HEK293 (cell line): Measurements from ENCODE around the gene HDGF.

Experiments used
- KLF16 ChIP-seq: fragments of 450-650 bp; formaldehyde crosslinking; IDR thresholded peaks from 2 replicates; pipeline ENCODE4 v1.5.1; 2017; ENCODE audit warnings: missing biosample characterization, missing genetic modification characterization
- KLF7 ChIP-seq: fragments of 450-650 bp; formaldehyde crosslinking; IDR thresholded peaks from 2 replicates; pipeline ENCODE4 v1.5.1; 2016; ENCODE audit warnings: missing biosample characterization, missing genetic modification characterization, borderline replicate concordance
- KLF9 ChIP-seq: fragments of 450-650 bp; formaldehyde crosslinking; IDR thresholded peaks from 2 replicates; pipeline ENCODE4 v1.5.1; 2016; ENCODE audit warnings: missing biosample characterization, missing genetic modification characterization, low read depth
- MYNN ChIP-seq: fragments of 450-650 bp; formaldehyde crosslinking; IDR thresholded peaks from 2 replicates; pipeline ENCODE4 v1.5.1; 2016; ENCODE audit warnings: missing biosample characterization, missing genetic modification characterization, borderline replicate concordance
- TCF7L2 ChIP-seq: IDR thresholded peaks from 2 replicates; pipeline ENCODE4 v1.6.1; 2011; ENCODE audit warnings: low read depth, mild to moderate bottlenecking, inconsistent platforms, low read length, moderate library complexity, borderline replicate concordance
- ZBTB17 ChIP-seq: fragments of 450-650 bp; formaldehyde crosslinking; IDR thresholded peaks from 2 replicates; pipeline ENCODE4 v1.5.1; 2016; ENCODE audit warnings: missing biosample characterization, missing genetic modification characterization
- ZBTB20 ChIP-seq: fragments of 450-650 bp; formaldehyde crosslinking; IDR thresholded peaks from 2 replicates; pipeline ENCODE4 v1.5.1; 2016; ENCODE audit warnings: missing biosample characterization, missing genetic modification characterization
- ZNF10 ChIP-seq: fragments of 450-650 bp; formaldehyde crosslinking; IDR thresholded peaks from 2 replicates; pipeline ENCODE4 v1.5.1; 2017; ENCODE audit warnings: missing biosample characterization, missing genetic modification characterization
- ZNF112 ChIP-seq: fragments of 450-650 bp; formaldehyde crosslinking; IDR thresholded peaks from 2 replicates; pipeline ENCODE4 v1.5.0; 2017; ENCODE audit warnings: missing biosample characterization, missing genetic modification characterization
- ZNF202 ChIP-seq: fragments of 450-650 bp; formaldehyde crosslinking; IDR thresholded peaks from 2 replicates; pipeline ENCODE4 v1.5.1; 2016; ENCODE audit warnings: missing biosample characterization, missing genetic modification characterization, borderline replicate concordance
- ZNF391 ChIP-seq: fragments of 450-650 bp; formaldehyde crosslinking; IDR thresholded peaks from 2 replicates; pipeline ENCODE4 v1.5.1; 2016; ENCODE audit warnings: low read depth, missing biosample characterization, missing genetic modification characterization, borderline replicate concordance
- ZNF777 ChIP-seq: fragments of 450-650 bp; formaldehyde crosslinking; IDR thresholded peaks from 2 replicates; pipeline ENCODE4 v1.5.1; 2017; ENCODE audit warnings: missing biosample characterization, missing genetic modification characterization, borderline replicate concordance
- ZNF785 ChIP-seq: fragments of 450-650 bp; formaldehyde crosslinking; IDR thresholded peaks from 2 replicates; pipeline ENCODE4 v1.5.1; 2016; ENCODE audit warnings: missing biosample characterization, missing genetic modification characterization
- ZSCAN30 ChIP-seq: fragments of 450-650 bp; IDR thresholded peaks from 2 replicates; pipeline ENCODE4 v1.5.1; 2018; ENCODE audit warnings: missing biosample characterization, mild to moderate bottlenecking, missing genetic modification characterization, moderate library complexity
- ZXDB ChIP-seq: fragments of 450-650 bp; formaldehyde crosslinking; IDR thresholded peaks from 2 replicates; pipeline ENCODE4 v1.5.1; 2016; ENCODE audit warnings: missing biosample characterization, missing genetic modification characterization
- TF ChIP-seq, protein P1 (sequence below): fragments of 450-650 bp; IDR thresholded peaks from 2 replicates; pipeline ENCODE4 v1.5.1; 2018; ENCODE audit warnings: missing biosample characterization, mild to moderate bottlenecking, missing genetic modification characterization
- TF ChIP-seq, protein P2 (sequence below): fragments of 450-650 bp; formaldehyde crosslinking; IDR thresholded peaks from 2 replicates; pipeline ENCODE4 v1.5.1; 2016; ENCODE audit warnings: missing biosample characterization, missing genetic modification characterization
- TF ChIP-seq, protein P3 (sequence below): fragments of 450-650 bp; formaldehyde crosslinking; IDR thresholded peaks from 2 replicates; pipeline ENCODE4 v1.5.1; 2016; ENCODE audit warnings: missing biosample characterization, missing genetic modification characterization
- TF ChIP-seq, protein P4 (sequence below): fragments of 450-650 bp; formaldehyde crosslinking; conservative IDR thresholded peaks from 2 replicates; pipeline ENCODE4 v1.5.1; 2016; ENCODE audit warnings: low read depth, missing biosample characterization, missing genetic modification characterization
- TF ChIP-seq, protein P5 (sequence below): fragments of 450-650 bp; formaldehyde crosslinking; IDR thresholded peaks from 2 replicates; pipeline ENCODE4 v1.5.1; 2017; ENCODE audit warnings: missing biosample characterization, mild to moderate bottlenecking, missing genetic modification characterization, moderate library complexity
- TF ChIP-seq, protein P6 (sequence below): fragments of 450-650 bp; formaldehyde crosslinking; IDR thresholded peaks from 2 replicates; pipeline ENCODE4 v1.5.1; 2017; ENCODE audit warnings: missing biosample characterization, missing genetic modification characterization

HDGF gene

DNA sequence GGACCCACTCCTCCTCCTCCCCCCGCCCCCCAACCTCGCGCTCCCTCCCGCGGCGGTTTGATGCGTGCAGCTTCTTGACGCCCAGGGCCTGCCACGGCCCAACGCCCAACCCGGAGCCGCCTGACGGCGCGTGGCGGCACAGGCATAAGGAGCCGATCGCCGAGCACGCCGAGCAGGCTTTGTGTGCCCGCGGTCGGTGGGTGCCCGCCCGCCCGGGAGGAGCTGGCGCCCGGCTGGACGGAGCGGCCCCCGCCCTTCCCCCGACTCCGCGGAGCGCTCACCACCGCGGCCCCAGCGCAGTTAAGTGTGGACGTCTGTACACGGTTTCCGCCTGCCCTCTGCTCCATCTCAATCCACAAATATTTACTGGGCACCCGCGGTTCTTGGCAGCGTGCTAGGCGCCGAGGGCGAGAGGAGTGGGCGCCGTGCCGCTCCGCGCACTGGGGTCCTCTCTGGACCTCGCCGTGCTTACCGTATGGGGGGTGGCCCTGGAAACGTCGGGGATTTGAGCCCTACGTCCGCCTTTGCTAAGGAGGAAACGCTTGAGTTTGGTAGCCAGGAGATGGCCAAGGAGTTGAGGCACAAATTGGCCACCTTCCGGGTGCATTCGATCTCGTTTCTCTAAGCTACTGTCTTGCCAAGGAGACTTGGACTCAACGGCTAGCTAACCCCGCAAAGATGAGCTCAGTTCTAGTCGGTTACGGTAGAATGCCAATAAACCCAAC is 444 bp upstream of the HDGF start (continued):
- TF ChIP-seq, protein P1, sequence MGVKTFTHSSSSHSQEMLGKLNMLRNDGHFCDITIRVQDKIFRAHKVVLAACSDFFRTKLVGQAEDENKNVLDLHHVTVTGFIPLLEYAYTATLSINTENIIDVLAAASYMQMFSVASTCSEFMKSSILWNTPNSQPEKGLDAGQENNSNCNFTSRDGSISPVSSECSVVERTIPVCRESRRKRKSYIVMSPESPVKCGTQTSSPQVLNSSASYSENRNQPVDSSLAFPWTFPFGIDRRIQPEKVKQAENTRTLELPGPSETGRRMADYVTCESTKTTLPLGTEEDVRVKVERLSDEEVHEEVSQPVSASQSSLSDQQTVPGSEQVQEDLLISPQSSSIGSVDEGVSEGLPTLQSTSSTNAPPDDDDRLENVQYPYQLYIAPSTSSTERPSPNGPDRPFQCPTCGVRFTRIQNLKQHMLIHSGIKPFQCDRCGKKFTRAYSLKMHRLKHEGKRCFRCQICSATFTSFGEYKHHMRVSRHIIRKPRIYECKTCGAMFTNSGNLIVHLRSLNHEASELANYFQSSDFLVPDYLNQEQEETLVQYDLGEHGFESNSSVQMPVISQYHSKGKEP (tag by site-specific recombination): peak; percentile 68
- TF ChIP-seq MYNN (tag by site-specific recombination) (0 out of 2 replicates have a peak, but pooled peaks have one; percentile 50), ZNF777 (tag by site-specific recombination) (peak; percentile 88; the same call in 1 of the 2 replicates), ZNF391 (0 out of 2 replicates have a peak, but pooled peaks have one; percentile 53), KLF7 (tag by site-specific recombination) (peak; percentile 59; the same call in 1 of the 2 replicates), KLF16 (tag by site-specific recombination) (peak; percentile 90), ZSCAN30 (tag by site-specific recombination) (peak; percentile 92), ZNF112 (tag by site-specific recombination) (no peak), TCF7L2 (no peak), ZNF785 (tag by site-specific recombination) (0 out of 2 replicates have a peak, but pooled peaks have one; percentile 31), ZXDB (tag by site-specific recombination) (peak; percentile 62; the same call in 1 of the 2 replicates), ZBTB17 (tag by site-specific recombination) (peak; percentile 98), ZBTB20 (tag by site-specific recombination) (peak; percentile 82), KLF9 (tag by site-specific recombination) (peak; percentile 56), ZNF202 (tag by site-specific recombination) (no peak), ZNF10 (no peak)
- TF ChIP-seq, protein P2, sequence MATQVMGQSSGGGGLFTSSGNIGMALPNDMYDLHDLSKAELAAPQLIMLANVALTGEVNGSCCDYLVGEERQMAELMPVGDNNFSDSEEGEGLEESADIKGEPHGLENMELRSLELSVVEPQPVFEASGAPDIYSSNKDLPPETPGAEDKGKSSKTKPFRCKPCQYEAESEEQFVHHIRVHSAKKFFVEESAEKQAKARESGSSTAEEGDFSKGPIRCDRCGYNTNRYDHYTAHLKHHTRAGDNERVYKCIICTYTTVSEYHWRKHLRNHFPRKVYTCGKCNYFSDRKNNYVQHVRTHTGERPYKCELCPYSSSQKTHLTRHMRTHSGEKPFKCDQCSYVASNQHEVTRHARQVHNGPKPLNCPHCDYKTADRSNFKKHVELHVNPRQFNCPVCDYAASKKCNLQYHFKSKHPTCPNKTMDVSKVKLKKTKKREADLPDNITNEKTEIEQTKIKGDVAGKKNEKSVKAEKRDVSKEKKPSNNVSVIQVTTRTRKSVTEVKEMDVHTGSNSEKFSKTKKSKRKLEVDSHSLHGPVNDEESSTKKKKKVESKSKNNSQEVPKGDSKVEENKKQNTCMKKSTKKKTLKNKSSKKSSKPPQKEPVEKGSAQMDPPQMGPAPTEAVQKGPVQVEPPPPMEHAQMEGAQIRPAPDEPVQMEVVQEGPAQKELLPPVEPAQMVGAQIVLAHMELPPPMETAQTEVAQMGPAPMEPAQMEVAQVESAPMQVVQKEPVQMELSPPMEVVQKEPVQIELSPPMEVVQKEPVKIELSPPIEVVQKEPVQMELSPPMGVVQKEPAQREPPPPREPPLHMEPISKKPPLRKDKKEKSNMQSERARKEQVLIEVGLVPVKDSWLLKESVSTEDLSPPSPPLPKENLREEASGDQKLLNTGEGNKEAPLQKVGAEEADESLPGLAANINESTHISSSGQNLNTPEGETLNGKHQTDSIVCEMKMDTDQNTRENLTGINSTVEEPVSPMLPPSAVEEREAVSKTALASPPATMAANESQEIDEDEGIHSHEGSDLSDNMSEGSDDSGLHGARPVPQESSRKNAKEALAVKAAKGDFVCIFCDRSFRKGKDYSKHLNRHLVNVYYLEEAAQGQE (tag by site-specific recombination): 0 out of 2 replicates have a peak, but pooled peaks have one; percentile 30
- TF ChIP-seq, protein P3, sequence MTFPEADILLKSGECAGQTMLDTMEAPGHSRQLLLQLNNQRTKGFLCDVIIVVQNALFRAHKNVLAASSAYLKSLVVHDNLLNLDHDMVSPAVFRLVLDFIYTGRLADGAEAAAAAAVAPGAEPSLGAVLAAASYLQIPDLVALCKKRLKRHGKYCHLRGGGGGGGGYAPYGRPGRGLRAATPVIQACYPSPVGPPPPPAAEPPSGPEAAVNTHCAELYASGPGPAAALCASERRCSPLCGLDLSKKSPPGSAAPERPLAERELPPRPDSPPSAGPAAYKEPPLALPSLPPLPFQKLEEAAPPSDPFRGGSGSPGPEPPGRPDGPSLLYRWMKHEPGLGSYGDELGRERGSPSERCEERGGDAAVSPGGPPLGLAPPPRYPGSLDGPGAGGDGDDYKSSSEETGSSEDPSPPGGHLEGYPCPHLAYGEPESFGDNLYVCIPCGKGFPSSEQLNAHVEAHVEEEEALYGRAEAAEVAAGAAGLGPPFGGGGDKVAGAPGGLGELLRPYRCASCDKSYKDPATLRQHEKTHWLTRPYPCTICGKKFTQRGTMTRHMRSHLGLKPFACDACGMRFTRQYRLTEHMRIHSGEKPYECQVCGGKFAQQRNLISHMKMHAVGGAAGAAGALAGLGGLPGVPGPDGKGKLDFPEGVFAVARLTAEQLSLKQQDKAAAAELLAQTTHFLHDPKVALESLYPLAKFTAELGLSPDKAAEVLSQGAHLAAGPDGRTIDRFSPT: peak; percentile 93
- TF ChIP-seq, protein P4, sequence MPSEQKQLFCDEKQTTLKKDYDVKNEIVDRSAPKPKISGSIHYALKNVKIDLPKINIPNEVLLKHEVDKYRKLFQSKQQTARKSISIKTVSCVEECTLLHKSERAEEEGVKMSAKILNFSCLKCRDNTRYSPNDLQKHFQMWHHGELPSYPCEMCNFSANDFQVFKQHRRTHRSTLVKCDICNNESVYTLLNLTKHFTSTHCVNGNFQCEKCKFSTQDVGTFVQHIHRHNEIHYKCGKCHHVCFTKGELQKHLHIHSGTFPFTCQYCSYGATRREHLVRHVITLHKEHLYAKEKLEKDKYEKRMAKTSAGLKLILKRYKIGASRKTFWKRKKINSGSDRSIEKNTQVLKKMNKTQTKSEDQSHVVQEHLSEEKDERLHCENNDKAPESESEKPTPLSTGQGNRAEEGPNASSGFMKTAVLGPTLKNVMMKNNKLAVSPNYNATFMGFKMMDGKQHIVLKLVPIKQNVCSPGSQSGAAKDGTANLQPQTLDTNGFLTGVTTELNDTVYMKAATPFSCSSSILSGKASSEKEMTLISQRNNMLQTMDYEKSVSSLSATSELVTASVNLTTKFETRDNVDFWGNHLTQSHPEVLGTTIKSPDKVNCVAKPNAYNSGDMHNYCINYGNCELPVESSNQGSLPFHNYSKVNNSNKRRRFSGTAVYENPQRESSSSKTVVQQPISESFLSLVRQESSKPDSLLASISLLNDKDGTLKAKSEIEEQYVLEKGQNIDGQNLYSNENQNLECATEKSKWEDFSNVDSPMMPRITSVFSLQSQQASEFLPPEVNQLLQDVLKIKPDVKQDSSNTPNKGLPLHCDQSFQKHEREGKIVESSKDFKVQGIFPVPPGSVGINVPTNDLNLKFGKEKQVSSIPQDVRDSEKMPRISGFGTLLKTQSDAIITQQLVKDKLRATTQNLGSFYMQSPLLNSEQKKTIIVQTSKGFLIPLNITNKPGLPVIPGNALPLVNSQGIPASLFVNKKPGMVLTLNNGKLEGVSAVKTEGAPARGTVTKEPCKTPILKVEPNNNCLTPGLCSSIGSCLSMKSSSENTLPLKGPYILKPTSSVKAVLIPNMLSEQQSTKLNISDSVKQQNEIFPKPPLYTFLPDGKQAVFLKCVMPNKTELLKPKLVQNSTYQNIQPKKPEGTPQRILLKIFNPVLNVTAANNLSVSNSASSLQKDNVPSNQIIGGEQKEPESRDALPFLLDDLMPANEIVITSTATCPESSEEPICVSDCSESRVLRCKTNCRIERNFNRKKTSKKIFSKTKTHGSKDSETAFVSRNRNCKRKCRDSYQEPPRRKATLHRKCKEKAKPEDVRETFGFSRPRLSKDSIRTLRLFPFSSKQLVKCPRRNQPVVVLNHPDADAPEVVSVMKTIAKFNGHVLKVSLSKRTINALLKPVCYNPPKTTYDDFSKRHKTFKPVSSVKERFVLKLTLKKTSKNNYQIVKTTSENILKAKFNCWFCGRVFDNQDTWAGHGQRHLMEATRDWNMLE (tag by site-specific recombination): peak; percentile 63
- TF ChIP-seq, protein P5, sequence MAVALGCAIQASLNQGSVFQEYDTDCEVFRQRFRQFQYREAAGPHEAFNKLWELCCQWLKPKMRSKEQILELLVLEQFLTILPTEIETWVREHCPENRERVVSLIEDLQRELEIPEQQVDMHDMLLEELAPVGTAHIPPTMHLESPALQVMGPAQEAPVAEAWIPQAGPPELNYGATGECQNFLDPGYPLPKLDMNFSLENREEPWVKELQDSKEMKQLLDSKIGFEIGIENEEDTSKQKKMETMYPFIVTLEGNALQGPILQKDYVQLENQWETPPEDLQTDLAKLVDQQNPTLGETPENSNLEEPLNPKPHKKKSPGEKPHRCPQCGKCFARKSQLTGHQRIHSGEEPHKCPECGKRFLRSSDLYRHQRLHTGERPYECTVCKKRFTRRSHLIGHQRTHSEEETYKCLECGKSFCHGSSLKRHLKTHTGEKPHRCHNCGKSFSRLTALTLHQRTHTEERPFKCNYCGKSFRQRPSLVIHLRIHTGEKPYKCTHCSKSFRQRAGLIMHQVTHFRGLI: peak; percentile 97
- TF ChIP-seq, protein P6, sequence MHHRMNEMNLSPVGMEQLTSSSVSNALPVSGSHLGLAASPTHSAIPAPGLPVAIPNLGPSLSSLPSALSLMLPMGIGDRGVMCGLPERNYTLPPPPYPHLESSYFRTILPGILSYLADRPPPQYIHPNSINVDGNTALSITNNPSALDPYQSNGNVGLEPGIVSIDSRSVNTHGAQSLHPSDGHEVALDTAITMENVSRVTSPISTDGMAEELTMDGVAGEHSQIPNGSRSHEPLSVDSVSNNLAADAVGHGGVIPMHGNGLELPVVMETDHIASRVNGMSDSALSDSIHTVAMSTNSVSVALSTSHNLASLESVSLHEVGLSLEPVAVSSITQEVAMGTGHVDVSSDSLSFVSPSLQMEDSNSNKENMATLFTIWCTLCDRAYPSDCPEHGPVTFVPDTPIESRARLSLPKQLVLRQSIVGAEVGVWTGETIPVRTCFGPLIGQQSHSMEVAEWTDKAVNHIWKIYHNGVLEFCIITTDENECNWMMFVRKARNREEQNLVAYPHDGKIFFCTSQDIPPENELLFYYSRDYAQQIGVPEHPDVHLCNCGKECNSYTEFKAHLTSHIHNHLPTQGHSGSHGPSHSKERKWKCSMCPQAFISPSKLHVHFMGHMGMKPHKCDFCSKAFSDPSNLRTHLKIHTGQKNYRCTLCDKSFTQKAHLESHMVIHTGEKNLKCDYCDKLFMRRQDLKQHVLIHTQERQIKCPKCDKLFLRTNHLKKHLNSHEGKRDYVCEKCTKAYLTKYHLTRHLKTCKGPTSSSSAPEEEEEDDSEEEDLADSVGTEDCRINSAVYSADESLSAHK (tag by site-specific recombination): peak; percentile 31; the same call in 1 of the 2 replicates
